ENCODE results near the gene MXRA8.

Gene MXRA8

GRCh38 chr1:1304331-1305299, 53.7 kb downstream of the MXRA8 start:
- intact Hi-C loops (cut with DNase I) = no loop called here
- peak; percentile 93 to 99 (median 97) for DNase-seq

GRCh38 chr1:1303736-1304135, 54.6 kb downstream of the MXRA8 start:
- DNase-seq = no peak
- intact Hi-C loops (cut with DNase I) = no loop called here

- intact Hi-C loops (cut with DNase I) = no loop called here
- peak in 1 of 42 donors; percentile 43 for DNase-seq
Observed at GRCh38 chr1:1302951-1303509, 55.3 kb downstream of the MXRA8 start.

Data from head of caudate nucleus (tissue), 42 donors.